NK-92 (cell line): ENCODE measurements around the gene KRTAP5-6.

Experiments
- DNase-seq: peaks from one replicate; lab custom pipeline; 2025; ENCODE audit not compliant: unreplicated experiment; lab: John Stamatoyannopoulos, UW

Gene KRTAP5-6

DNA sequence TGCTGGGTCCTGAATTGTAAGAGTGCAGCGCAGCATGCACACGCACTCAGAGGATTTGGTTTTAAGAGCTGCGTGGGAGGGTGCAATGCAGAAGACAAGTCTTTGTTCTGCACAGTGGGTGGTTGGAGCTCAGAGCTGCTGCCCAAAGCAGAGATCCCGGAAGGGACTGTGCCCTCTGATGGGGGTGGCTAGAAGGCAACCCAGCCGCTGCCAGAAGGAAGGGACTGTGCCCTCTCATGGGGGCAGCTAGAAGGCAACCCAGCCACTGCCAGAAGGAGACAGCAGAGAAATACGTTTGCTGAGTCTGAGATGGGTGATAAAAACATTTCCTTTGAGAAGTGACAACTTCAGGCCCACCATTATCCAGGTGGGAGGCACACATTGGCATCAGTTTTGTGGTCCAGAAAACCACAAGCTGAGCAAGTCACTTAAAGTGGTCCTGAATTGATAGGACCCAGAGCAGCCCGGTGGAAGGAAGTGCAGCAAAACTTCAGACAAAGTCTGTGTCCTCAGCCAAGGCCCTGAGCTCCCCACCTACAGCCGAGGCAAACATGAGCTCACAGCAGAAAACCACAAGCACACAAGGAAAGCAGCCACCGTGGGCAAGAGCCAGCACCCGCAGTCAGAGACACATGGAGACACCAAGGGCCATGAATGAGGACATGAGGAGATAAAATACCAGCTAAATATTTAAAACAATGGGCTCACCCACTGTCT, 4.3 kb downstream of the KRTAP5-6 start:
- no peak for DNase-seq

GRCh38 chr11:1702506-1702905, 5.5 kb downstream of the KRTAP5-6 start:
- DNase-seq, result no peak

DNA sequence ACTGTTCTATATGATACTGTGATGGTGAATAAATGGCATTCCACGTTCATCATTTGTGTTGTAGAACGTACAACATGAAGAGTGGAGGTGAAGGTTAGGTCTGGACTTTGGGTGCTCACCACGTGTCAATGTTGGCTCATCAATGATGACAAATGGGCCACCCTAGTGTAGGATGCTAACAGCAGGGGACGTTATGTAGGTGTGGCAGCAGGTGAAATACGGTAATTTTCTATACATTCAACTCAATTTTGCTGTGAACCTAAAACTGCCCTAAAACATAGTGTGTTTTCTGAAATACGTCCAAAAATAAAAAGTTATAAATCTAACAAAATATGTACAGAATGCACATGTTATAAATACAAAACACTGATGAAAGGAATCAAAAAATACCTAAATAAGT, 6.2 kb downstream of the KRTAP5-6 start:
- no peak for DNase-seq

DNA sequence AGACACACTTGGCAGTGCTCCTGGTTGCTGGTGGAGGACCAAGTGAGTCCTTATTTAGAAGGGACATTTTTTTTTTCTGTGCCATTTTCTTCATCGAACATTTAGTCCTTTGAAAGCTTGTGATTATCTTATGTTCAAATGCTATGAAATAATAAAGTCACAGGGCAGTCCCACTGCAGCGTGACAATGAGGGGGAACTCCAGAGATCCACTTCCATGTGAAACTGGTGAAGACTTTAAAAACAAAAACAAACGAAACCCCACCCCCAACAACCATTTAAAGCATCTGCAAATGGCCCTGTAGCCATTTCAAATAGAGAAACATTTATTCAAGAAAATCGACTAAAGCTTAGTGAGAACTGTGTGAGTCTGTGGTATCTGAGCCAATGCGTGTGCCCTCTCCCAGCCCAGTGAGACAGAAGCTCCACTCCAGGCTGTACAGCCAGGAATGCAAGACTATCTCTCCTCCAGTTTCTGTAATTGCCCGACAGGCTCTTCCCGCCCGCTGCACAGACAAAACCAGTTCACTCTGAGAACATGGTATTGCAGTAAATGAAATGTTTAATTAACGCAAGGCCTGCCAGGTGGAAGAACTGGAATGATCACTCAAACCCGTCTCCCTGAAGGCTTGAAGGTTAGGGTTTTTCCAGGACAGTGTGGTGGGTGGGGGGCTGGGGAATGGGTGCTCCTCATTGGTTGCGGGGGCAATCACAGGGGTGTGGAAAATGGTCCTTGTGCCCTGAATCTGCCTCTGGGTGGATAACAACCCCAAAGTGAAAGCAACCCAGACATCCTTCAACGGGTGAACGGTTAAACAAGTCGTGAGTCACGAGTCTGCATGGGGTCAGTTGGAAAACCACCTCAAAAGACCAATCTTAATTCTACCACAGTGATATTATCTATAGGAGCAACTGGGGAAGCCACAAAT, 8.4 kb downstream of the KRTAP5-6 start:
- DNase-seq, result no peak

DNA sequence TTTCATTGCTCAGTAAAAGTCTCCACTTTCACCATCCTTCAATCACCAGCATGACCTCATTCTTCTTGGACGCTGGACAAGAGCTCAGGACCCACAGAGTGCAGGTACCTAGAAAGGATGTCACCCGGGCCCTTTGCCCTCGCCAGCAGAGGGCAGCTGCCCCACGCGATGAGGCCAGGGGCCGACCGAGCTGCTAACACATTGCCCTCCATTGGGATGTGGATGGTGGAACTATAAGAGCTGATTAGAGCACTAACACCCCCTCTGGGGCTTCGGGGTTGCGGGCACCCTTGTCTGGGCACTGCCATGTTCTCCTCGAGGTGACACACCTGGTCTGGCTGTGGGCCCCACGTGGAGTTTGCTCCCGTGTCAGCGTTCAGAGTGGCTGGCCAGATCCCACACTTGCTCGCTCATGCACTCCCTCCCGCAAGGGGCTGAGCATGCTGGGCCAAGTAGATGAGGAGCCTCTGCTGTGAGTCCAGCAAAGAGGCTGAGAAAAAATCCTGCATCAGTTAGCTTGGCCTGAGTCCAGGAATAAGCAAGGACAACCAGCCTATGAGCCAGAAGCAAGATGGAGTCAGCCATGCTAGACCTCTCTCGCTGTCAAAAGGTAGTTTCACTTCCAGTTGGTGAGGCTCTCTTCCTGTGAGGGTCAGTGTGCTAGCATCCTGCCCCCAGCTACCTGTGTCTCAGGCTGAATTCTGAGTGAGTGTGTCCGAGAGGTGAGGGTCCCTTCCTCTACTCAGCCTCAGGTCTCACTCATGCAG, 9.8 kb downstream of the KRTAP5-6 start:
- DNase-seq, result no peak

- no peak for DNase-seq
Measured at GRCh38 chr11:1707751-1708150, 10.8 kb downstream of the KRTAP5-6 start.

GRCh38 chr11:1708716-1709115, 11.7 kb downstream of the KRTAP5-6 start:
- no peak for DNase-seq

GRCh38 chr11:1714908-1715885, 18.2 kb downstream of the KRTAP5-6 start:
- DNase-seq, result no peak

DNA sequence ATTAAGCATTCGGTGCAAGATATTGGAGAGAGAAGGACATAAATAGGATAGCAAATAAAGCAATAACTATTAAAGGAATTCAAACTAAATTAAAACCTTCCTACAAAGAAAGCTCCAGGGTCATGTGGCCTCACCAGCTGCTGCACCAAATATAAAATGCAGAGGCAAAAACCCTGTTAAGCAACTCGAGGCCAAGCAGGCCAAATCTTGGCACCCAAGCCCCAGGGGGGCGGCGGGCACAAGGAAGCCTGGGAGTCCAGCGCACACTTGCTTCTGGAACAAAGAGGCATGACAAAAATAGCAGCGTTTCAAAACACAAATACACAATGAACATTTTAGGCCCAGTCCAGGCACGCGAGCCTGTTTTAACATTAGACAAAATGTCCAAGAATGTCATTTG, 20.8 kb downstream of the KRTAP5-6 start:
- DNase-seq, result no peak

DNA sequence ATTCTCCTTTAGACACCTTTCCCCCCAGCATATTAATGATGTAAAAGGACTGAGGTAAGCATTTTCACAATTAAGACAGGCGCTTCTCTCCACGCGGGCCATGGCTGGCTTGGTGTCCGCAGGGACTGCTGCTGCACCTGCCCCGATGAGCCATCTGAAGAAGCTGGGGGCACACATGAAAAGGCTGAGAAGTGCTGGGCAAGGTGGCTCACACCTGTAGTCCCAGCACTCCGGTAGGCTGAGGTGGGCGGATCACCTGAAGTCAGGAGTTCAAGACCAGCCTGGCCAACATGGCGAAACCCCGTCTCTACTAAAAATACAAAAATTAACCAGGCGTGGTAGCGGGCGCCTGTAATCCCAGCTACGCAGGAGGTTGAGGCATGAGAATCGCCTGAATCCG, 21.3 kb downstream of the KRTAP5-6 start:
- DNase-seq, result no peak

DNA sequence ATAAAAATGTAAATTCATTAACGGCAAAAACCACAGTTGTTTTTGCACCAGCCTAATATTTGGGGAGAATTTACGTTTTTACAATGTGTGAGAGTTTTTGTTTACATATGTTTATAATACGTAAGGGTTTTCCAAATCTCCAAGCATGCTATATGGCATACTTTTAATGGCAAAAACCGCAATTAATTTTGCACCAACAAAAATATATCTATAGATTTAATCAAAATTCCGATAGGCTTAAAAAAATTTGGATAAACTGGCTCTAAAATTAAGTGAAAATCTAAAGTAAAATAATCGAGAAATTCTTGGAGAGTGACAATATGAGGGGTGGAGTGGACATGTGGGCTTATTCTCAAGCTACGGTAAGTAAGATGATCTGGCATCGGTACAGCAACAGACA, 22.8 kb downstream of the KRTAP5-6 start:
- DNase-seq, result no peak

GRCh38 chr11:1727096-1727690, 30.2 kb downstream of the KRTAP5-6 start:
- no peak for DNase-seq

GRCh38 chr11:1727861-1728260, 30.9 kb downstream of the KRTAP5-6 start:
- DNase-seq, result no peak

- DNase-seq, result no peak
Measured at GRCh38 chr11:1728301-1728700, 31.3 kb downstream of the KRTAP5-6 start.

GRCh38 chr11:1728931-1729691, 32.1 kb downstream of the KRTAP5-6 start:
- no peak for DNase-seq

DNA sequence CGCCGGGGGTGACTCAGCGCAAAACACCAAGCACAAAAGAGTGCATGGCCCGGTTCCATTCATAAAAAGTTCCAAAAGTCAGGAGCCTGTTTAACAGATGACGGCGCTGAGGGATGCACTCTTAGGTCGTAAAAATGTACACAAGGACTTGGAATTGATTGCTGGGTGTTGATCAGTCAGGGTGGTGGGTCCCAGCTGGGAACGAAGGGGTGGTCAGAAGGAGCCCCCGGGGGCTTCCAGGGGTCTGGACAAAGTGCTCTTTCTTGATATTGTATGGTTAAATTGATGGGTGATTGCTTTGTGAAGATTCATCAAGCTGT, 32.7 kb downstream of the KRTAP5-6 start:
- DNase-seq, result no peak

GRCh38 chr11:1730059-1730629, 33.1 kb downstream of the KRTAP5-6 start:
- DNase-seq, result no peak

DNA sequence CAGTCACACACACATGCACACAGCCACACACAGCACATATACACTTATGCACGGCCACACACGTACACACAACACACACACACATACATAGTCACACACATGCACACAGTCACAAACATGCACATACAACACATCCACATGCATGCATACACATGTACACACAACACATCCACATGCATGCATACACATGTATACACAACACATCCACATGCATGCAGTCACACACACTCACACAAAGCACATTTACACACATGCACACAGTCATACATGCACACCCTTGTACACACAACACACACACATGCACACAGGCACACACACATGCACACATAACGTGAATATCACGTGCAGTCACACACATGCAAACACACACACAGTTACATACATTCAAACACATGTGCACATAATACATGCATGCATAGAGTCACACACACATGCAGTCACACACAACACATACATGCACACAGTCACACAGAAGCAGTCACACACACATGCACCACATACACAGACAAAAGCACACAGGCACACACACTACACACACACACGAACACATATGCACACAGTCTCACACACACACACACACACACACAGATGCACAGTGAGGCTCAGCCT, 34.6 kb downstream of the KRTAP5-6 start:
- DNase-seq, result no peak
